Erythroblast (primary cell): Measurements from ENCODE around the gene SPACA6.

Source experiments
- DNase-seq, 2 experiments: peaks; one replicate each; lab custom pipeline; 2025; lab: John Stamatoyannopoulos, UW
- GATA1 ChIP-seq: IDR thresholded peaks from 2 replicates; pipeline ENCODE4 v1.6.1; 2011; ENCODE audit warnings: low read depth, mild to moderate bottlenecking, control low read depth, low read length, moderate library complexity
- POLR2A ChIP-seq: IDR thresholded peaks from 2 replicates; pipeline ENCODE4 v1.6.1; 2011; ENCODE audit warnings: mild to moderate bottlenecking, low read length

Gene SPACA6

DNA sequence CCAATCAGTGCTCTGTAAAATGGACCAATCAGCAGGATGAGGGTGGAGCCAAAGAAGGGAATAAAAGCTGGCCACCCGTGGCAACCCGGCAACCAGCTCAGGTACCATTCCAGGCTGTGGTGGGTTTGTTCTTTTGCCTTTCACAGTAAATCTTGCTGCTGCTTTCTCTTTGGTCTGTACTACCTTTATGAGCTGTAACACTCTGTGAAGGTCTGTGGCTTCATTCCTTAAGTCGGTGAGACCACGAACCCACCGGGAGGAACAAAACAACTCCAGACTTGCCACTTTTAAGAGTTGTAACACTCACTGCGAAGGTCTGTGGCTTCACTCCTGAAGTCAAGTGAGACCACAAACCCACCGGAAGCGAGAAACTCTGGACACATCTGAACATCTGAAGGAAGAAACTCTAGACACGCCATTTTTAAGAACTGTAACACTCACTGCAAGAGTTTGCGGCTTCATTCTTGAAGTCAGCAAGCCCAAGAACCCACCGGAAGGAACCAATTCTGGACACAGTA, 16.5 kb upstream of the SPACA6 start:
- no peak for DNase-seq

GRCh38 chr19:51680474-51680873, 12.7 kb upstream of the SPACA6 start:
- no peak for DNase-seq
- TF ChIP-seq POLR2A: no peak
- no peak for TF ChIP-seq GATA1

More for the DNA sequence above, 16.5 kb upstream of the SPACA6 start:
- TF ChIP-seq GATA1: no peak
- TF ChIP-seq POLR2A: no peak

DNA sequence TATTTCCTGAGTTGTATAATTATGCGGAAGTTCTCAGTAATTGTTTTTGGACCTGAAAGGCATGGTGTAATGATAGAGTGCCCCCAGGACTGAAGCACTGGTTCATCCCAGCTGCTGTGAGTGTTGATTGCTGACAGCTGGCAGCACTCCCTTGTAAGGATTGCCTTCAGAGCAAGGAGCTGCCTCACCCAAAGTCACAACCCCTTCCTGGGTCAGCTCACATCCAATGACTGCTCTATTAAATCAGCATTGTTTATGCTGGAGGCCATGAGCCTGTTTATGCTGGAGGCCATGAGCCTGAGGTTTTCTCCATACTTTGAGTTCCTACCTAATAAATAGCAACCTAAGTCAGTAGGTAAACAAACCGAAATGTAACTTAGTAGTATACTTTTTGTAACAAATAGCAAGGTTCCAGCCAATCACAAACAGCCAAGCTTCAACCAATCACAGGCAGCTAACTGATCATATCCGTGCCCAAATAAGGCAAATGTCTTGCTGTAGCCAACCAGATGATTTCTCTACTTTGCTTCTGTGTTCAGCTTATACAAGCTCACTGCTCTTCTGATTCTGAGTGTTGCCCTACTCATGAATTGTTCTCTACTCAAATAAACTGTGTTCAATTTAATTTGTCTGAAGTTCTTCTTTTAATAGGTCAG, 11.7 kb upstream of the SPACA6 start:
- no peak for TF ChIP-seq POLR2A
- no peak for TF ChIP-seq GATA1
- no peak for DNase-seq

DNA sequence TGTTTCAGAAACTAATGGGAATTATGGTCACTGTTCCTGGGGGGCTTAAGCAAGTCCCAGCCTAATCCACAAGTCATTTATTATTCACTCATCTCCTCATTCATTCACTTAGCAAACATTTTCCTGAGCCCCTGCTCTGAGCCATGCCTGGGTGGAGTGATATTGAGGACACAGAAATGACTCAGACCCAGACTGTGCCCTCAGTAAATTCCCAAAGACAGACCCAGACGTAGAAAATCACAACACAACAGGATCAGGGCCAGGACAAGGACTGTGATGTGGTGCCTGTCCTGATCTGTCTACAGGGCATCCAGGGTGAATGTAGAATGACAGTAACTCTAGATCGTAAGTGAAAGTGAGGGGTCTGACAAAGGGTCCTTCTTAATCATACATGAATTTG, 7.0 kb upstream of the SPACA6 start:
- TF ChIP-seq POLR2A: no peak
- no peak for TF ChIP-seq GATA1
- DNase-seq: no peak

DNA sequence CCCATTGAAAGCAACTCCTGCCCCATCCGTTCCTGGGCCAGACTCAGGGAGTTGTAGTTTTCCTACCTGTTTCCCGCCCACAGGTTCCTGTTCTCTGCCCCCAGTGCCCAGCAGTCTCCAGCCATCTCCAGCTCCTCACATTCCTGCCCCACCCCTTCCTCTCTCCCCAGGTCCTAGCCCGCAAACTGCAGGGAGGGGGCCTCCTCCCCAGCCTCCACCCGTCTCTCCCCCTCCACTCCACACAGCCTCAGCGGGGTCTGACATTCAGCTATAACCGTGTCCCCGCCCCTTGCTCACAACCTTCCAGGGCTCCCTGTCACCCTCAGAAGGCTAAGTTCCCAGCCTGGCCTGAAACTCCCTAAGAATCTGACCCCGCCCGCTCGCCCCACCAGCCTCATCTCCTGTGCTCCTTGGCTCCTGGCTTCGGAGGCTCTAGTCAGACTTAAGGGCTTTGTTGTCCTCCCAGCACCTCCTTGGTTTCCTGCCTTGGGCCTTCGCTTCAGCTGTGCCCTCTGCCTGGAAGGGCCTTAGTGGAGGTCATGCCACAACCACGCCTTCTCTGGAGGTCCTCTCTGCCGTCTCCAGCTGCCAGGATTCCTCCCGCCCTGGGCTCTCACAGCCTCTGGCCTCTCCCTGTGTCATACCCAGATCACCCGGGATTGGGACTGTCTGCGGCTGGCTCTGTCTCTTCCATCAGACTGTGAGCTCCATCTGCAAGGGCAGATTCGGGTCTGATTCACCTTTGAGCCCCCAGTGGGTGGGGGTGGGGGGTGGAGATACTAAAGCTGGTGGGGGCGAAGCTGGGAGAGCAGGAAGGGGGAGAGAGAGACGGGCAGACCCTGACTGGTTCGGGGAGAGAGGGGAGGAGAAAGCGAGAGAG, 5.1 kb upstream of the SPACA6 start:
- no peak for DNase-seq
- TF ChIP-seq GATA1 (no peak), POLR2A (no peak)

GRCh38 chr19:51688671-51689571, 4.2 kb upstream of the SPACA6 start:
- DNase-seq: peak in 1 of 2 experiments; percentile 41
- TF ChIP-seq POLR2A (no peak), GATA1 (no peak)

- DNase-seq: no peak
- TF ChIP-seq POLR2A: no peak
- no peak for TF ChIP-seq GATA1
These were observed 3.2 kb upstream of the SPACA6 start for GRCh38 chr19:51689751-51690453.

GRCh38 chr19:51690454-51691073, 2.6 kb upstream of the SPACA6 start:
- DNase-seq: peak in 1 of 2 experiments; percentile 50
- TF ChIP-seq POLR2A (no peak), GATA1 (no peak)

- no peak for TF ChIP-seq GATA1
- TF ChIP-seq POLR2A: no peak
- no peak for DNase-seq
These were observed 2.0 kb upstream of the SPACA6 start for GRCh38 chr19:51691074-51691583.

- no peak for DNase-seq
- no peak for TF ChIP-seq GATA1
- no peak for TF ChIP-seq POLR2A
These were observed 1.3 kb upstream of the SPACA6 start for GRCh38 chr19:51691584-51692428.

- DNase-seq: no peak
These were observed 662 bp upstream of the SPACA6 start for GRCh38 chr19:51692468-51692867.

GRCh38 chr19:51693819-51694218, 689 bp downstream of the SPACA6 start:
- TF ChIP-seq POLR2A (no peak), GATA1 (no peak)
- DNase-seq: no peak

More at GRCh38 chr19:51692468-51692867, 662 bp upstream of the SPACA6 start:
- no peak for TF ChIP-seq GATA1
- TF ChIP-seq POLR2A: no peak
